NCI-H2196 treated with DMSO at 0.1 percent for 48 hours (cell line): Measurements from ENCODE around the gene PXYLP1.

ENCODE experiments used
- DNase-seq: peaks from one replicate; lab custom pipeline; 2025; ENCODE audit not compliant: unreplicated experiment; lab: John Stamatoyannopoulos, UW

PXYLP1 gene

DNA sequence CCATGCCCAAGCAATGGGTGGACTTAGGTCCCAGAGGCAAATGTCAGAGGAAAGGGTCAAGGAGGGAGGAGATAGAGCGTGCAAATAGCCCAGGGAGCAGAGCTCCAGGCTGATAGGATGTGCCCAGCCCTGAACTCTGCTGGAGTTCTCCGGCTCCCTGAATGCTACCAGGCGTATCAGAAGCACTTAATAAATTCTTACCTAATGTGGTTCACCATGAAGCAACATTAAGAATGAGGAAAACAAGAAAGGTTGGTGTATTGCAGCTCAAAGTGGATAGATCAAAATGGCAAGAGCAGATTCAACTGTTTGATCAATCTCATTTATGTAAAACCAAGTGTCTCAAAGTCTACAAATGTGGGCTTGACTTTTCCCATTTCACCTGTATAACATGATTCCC lies 38.3 kb downstream of the PXYLP1 start:
- no peak for DNase-seq

DNA sequence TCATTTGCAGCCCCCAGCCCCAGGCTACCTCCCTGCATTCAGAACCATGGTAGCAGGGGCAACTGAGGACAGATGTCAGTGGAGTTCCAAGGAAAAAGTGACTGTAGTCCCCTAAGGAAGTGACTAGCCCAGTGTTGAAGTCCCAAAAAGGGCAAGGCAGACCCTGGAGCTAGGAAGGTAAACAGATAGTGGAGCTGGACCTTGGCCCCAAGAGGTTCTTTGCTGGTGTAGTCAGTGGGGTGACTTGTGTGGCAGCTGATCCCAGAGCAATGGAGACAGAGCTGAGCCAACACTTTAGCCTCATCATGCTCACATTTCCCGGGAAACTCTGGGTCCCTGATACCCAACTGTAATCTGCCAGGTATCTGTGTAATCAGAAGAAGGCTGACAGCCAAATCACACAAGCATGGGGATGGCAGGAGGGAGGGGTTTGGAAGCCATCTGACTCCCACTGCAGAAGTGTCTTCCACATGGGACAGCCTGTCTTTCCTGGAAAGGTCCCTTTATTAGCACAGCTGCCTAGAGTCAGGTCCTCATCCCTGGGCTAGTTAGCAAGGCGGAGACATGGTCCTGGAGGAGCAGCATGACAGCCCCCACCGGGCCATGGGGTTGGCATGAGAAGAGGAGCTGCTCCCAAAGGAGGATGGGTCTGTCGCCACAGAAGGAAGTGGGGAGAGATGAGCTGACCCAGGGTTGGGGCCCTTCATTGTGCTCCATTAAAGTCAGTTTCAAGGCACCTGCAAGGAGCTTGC lies 39.8 kb downstream of the PXYLP1 start:
- peak; percentile 76 for DNase-seq

DNA sequence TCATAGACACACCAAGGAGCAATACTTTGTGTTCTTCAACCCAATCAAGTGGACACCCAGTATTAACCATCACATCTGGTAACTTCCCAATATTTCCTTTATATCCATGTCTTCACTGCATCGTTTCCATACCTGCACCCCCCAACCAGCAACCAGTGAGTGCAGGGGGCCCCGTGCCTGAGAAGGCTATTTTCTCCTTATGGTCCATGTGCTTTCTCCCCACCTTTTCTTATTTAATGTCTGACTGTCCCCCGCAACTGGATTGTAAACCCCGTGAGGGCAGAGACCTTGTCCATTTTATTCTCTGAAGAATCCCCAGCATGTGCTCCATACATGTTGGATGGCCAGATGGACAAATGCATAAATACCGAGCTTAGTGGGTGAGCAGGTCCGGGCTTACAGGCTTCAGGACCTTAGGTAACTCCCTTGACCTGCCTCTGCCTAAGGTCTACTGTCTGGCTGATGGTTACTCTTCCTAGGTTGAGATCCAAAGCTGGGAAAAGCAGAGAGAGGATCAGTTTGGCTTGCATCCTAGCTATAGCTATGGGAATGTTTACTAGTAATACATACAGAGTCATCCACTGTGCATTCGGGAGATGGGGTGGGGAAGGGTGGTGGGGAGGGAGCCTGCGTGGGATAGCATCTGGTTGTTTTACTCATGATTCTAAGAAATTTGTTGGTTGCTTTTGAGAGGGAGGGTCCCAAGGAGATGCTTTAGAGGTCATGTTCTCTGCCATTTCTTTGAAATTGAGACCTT lies 41.5 kb downstream of the PXYLP1 start:
- DNase-seq, result no peak

DNA sequence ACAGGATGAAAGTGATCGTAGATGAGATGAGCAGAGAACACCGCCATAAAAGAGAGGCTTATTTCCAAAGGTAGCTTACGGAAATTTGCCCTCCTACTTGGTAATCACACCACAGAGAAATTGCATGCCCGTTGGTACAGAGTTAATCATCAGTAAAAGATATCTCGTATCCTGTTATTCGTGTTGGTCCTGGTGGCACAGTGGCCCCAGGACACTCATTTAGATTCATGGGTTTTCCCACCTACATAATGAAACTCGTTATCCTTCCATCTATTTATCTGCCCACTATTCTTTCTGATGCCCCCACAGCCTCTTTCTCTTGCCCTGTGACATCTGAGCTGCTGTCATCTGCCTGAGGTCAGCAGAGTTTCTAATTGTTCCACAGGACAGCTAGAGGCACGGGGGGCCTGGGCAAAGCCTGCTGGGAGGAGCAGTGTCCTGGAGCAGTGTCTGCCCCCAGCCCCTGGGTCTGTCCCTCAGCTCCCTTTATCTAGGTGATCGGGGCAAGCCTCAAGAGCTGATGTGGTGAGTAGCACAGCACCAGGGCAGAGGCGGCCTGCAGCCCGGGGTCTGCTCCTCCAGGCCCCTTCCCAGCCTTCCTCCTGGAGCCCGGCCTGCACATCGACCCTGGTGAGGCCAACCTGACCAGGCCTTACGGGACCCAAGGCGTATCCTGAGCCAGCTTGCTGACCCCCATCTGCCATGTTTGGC lies 42.2 kb downstream of the PXYLP1 start:
- DNase-seq, result no peak

DNA sequence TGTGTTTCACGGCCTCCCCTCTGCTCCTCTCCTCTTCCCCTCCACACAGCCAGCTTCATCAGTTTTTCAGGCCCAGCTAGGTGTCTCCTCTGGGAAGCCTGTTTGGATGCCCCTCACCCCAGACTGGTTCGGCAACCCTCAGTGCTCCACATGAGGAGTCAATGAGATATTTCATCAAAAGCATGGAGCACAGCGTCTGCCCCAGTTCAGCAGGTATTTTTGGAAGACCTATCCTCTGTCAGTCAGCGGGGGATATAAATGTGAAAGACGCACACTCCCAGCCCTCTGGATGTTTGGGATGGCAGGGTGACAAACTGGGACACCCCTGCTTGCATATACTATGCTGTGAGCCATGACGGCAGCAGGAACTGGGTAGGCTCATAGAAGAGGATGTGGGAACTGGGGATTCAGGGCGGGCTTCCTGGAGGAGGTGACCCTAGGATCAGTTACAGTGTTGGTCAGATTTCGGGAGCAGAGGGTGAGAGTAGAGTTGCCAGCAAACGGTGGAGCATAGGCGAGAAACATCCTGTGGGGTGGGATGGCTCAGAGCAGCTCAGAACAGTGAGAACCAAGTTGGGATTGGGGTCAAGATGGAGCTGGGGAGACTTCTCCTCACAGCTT lies 42.9 kb downstream of the PXYLP1 start:
- DNase-seq, result no peak

DNA sequence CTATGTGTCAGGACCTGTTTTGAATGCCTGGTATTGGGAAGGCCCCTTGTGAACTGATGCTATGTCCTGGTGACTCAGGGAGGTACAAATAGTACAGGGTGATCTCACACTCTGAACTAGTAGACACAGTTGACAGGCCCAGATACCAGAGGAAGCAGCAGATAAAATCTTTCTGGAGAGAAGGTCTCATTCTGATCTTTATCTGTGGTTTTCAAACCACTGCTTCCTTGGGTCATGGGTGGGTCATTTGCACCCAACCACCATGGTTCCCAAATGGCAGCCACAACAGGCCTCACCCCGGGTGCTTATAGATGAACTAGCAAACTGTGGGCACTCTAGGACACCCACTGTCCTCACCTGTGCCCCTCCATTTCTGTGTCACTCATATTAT lies 43.4 kb downstream of the PXYLP1 start:
- DNase-seq, result no peak

DNA sequence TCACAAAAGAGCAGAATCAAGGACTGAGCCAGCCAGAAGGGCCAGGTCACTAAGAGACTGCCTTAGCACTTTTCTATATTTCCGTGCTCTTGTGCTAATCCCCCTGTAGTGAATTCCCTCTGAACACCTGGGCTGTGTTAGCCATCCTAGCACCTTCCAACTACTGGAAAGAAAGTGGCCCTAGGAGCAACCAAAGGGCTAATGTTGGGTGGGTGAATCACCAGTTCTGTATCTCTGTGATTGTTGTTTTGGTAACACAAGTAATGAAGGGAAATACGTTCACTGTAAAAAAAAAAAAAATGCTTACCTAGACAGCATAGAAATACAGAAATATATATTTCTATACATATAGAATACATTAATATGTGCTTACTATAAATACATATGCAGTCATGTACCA lies 43.9 kb downstream of the PXYLP1 start:
- DNase-seq, result no peak

DNA sequence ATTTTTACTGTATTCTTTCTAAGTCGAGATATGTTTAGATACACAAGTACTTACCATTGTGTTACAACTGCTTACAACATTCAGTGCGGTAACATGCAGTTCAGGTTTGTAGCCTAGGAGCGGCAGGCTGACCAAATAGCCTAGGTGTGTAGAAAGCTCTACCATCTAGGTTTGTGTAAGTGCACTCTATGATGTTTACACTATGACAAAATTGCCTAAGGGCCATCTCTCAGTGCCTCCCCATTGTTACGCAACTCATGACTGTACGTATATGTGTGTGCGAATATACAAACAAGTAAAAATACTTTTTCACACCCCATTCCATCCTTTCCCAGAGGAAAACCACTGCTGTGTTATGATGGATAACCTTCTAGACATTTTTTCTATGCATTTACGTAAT lies 44.3 kb downstream of the PXYLP1 start:
- DNase-seq, result no peak

DNA sequence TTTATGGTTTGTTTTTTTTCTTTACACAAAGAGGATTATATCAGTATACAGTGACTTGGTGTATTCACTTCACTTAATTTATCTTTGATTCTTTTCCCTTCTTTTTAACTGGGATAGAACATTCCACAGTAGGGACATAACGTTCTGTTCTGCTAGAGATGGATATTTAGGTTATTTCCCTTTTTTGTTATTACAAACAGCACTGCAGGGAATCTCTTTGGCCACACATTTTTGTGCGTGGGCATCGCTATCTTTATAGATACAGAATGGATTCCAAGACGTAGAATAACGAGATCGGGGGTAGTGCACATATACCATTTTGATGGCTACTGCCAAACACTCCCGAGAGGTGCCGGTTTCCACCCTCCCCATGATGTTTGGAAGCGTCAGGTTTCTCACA lies 44.8 kb downstream of the PXYLP1 start:
- no peak for DNase-seq

DNA sequence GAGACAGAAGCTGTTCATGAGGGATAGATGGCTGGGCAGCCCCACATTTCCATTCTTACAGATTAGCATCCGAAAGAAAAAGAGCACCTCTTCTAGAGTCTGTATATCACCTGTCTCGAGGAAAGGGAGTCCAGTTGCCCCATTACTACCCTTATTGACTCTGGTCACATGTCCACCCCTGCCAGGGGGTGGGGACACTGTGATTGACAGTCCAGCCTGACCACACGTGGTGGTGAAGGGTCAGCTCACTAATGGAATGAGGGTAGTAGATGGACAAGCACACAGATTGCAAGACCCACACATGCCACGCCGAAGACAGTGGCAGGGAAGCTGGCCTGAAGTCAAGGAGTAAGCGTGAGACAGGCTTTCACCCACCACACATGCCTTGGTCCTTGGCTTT lies 45.8 kb downstream of the PXYLP1 start:
- no peak for DNase-seq

DNA sequence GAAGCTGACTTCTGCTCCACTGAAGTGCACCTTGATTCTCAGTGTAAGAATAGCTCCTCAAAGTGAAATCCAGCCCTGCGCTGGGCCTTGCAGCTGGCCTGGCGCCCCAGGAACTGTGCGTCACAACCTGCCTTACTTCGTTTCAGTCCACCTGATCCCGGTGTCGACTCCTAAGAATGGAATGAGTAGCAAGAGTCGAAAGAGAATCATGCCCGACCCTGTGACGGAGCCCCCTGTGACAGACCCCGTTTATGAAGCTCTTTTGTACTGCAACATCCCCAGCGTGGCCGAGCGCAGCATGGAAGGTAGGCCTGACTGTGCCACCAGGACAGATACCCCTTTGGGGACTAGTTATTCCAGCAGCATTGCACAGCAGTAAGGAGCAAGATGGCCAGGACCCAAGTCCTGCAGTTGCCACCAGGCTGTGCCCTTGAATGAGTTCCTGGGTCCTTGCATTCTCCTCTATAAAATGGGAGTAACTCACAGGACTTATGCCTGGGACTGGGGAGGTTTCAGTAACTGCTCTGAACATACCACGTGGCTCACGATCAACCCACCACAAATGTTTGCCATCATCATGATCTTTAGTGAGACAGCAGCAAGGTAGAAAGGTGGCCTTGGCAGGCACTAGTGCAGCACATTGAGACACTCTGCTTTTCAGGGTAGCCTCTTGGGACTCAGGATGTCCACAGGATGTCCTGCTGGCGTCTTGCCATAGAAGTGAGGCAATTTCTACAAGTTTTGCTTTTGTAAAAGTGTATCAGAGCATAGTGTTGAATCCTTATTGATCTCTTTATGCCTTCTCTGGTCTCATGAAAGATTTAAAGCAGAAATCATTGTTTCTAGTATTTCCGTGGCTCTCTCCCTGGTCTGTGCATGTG lies 46.8 kb downstream of the PXYLP1 start:
- no peak for DNase-seq

DNA sequence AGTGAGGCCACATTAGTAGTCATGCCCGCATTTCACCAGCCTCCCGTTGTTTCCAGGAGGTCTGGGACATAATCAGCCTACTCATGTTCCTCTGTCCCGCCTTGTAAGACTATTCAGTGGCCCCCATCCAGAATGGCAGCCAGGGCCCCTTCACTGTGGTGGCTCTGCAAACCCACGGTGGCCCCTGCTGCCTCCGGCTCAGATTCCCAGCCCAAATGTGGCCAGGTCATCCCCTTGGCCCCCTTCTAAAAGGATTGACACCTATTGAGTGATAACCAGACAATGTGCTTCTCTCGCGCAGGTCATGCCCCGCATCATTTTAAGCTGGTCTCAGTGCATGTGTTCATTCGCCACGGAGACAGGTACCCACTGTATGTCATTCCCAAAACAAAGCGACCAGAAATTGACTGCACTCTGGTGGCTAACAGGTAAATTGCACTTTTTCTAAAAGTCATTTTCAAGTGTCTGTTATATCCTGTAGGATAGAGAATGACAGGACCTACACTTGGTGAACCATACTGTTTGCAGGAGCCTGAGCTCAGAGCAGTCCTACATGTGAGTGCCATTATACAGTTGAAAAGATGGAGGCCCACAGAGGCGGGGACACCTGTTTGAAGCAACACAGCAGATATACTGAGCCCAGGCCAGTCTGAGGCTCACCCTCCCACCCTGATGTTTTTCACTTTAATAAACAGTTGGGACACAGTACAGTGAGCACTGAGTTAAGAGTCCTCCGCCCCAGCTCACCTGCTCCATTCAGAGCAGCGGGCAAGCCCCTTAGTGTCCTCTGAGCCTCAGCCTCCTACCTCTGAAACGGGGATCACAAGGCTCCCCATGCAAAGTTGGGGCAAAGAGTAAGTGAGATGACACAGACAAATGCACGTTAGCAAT lies 47.7 kb downstream of the PXYLP1 start:
- DNase-seq, result peak; percentile 54

DNA sequence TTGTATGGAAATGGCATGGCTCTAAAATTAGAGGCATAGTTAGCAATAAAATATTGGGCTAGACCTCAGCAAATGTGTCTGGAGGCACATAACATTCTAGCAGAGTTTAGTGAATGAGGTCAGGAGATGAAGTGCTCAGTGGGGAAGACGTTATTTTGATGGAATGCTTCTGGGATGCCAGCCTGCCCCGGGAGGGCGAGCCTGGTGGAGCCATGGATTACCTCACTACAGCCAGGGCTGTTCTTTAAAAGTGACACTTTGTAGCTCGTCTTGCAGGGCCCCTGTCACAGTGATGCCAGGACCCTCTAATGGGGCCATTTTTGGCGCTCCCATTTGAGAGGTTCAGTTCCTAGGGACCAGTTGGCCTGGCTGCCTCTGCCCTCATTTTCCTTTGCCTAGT lies 48.5 kb downstream of the PXYLP1 start:
- DNase-seq, result no peak

DNA sequence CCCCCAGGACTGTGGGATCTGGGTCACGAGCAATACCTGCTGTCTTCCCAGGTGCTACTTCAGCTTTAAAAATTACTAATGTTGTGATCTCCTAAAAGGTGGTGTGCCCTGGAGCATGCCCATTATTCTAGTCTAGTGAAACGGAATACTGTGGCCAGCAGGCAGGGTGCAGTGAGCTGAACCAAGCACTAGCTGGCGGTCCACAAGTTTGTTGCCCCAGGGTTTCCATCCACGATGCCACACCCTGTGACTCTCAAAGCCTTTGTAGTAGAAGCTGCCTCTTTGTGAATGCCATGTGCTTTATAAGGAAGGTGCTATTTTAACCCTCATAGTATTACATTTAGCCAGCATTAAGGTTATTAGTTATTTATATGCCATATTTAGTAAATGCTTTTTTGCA lies 49.1 kb downstream of the PXYLP1 start:
- DNase-seq, result no peak

DNA sequence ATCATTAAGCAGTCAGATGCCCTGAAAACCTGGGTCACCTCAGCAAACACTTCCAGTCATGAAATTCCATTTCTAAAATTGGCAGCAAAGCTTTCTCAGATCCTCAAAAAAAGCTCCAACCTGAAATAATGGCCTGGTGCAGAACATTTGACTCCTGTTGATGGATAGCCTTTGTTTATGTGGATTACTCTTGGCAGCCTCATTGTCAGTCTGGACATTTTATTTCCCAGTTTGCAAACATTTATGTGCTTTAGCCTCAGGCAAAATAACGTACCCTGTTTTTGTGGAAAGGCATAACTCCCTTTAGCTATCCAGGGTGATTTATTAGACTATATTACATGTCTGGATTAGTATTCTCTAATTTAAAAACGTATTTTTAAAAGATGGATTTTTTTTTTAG lies 53.9 kb downstream of the PXYLP1 start:
- no peak for DNase-seq

DNA sequence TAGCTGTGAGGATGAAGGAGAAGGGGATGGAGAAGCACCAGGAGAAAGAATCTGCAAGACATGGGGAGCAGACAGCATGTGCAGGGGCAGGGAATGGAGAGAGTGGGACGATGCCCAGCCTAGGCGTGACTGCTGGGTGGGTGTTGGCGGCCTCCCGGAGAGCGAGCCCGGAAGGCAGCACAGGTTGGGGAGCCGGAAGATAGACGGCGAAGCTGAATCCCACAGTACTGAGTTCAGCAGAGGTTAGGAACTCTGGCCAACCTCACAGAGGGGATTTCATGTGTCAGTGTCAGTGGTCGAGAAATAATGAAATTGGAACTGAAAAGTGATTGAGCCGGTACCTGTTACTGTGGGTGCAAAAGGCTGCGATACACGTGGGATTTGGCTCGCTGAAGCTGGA lies 55.2 kb downstream of the PXYLP1 start:
- DNase-seq, result no peak

DNA sequence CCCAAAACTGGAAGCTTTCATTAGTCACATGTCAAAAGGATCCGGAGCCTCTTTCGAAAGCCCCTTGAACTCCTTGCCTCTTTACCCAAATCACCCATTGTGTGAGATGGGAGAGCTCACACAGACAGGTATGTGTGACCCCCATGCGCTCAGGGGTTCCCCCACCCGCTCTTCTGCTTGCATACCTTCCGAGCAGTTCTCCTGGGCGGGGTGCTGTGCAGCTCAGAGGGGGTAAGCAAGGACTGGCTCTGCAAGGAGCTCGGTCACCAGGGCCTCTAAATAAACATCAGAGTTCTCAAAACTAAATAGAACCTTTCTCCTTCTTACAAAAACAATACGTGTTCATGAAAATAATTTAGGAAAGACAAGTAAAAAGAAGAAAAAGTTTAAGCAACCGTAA lies 55.7 kb downstream of the PXYLP1 start:
- no peak for DNase-seq

DNA sequence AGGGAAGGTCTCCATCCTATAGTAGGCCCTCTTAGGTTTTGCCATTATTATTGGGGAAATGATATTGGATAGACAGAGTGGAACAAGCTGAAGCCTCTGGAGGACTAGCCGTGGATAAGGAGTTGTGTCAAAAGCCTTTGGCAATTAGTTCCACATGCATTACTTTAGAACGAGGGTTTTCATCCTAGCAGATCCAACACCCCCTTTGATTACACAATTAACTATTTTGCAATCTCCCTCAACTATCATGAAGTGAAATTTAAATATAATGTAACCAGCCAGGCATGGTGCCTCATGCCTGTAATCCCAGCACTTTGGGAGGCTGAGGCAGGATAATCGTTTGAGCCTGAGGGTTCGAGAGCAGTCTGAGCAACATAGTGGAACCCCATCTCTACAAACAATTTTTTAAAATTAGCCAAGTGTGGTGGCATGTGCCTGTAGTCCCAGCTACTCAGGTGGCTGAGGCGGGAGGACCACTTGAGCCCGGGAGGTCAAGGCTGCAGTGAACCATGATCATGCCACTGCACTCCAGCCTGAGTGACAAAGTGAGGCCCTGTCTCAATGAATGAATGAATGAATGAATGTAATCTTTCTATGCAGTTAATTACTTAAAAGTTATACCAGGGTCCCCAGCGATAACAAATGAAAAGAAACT lies 56.8 kb downstream of the PXYLP1 start:
- no peak for DNase-seq

DNA sequence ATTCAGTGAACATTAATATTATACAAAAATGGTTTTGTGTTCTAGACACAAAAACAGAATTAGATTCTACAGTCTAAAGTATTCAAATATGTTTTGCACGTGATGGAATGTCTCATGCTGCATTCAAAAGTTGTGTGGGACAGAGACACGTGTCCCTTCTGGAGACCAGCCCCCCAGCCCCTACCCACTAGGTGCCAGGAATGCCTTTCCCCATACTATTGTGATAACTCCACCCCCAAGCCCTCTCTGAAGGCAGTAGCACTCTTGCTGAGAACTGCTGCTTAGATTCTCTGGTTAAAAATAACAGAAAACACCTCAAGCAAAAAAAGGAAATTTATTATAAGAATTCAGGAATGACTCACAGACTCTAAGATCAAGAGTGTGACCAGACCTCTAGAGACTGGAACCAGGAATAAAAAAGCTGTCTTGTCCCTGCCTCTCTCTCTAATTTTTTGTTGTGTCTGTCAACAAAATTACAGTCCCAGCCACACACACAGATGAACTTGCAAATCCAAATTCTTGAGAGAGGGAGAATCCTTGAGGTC lies 57.7 kb downstream of the PXYLP1 start:
- no peak for DNase-seq
